K562 (cell line): ENCODE results near the gene IQCE. TPM values are rescaled to one million over a fixed set of nuclear protein-coding genes. Genes with fewer than 3 reads are reported as not detected.

ENCODE experiments used
- ADNP ChIP-seq: fragments of 200-800 bp; sonication (Bioruptor generic); IDR thresholded peaks from 2 replicates; pipeline ENCODE4 v1.6.1; 2016; ENCODE audit warnings: missing genetic modification characterization, missing compliant biosample characterization
- ATF1 ChIP-seq, 2 experiments: fragments of 450-650 bp in 1 of 2; IDR thresholded peaks; 2 replicates each; pipeline ENCODE4 v1.6.1; 2016; ENCODE audit warnings: missing compliant biosample characterization in 1 of 2, missing genetic modification characterization in 1 of 2
- ATF3 ChIP-seq, 2 experiments: fragments of 450-650 bp in 1 of 2; sonication (generic) in 1 of 2; formaldehyde crosslinking in 1 of 2; IDR thresholded peaks in 1 of 2; conservative IDR thresholded peaks in 1 of 2; 2 replicates each; pipeline versions ENCODE4 v1.6.1 to v1.8.1; 2016 to 2023; ENCODE audit warnings: mild to moderate bottlenecking in 2 of 2, moderate library complexity in 2 of 2, inconsistent platforms in 1 of 2, missing genetic modification reagents in 1 of 2
- BMI1 ChIP-seq: fragments of 150-350 bp; IDR thresholded peaks from 2 replicates; pipeline ENCODE4 v1.6.1; 2014; ENCODE audit warnings: low read length
- CAMTA2 ChIP-seq: fragments of 250-450 bp; sonication (Bioruptor Pico); conservative IDR thresholded peaks from 2 replicates; pipeline ENCODE4 v1.5.1; 2022
- CHD1 ChIP-seq: fragments of 200-600 bp; sonication (generic); IDR thresholded peaks from one replicate; pipeline ENCODE4 v1.6.1; 2012; ENCODE audit warnings: mild to moderate bottlenecking, moderate library complexity, low read length, inconsistent platforms
- CREM ChIP-seq: IDR thresholded peaks from 2 replicates; pipeline ENCODE4 v1.6.1; 2014; ENCODE audit warnings: antibody characterized with exemption, low read depth
- CXXC5 ChIP-seq: fragments of 250-450 bp; sonication (Bioruptor Pico); IDR thresholded peaks from 2 replicates; pipeline ENCODE4 v1.8.0; 2022; ENCODE audit warnings: inconsistent platforms, mild to moderate bottlenecking, moderate library complexity
- HDGF ChIP-seq: fragments of 450-650 bp; IDR thresholded peaks from 2 replicates; pipeline ENCODE4 v1.6.1; 2016
- IRF9 ChIP-seq: fragments of 450-650 bp; IDR thresholded peaks from 2 replicates; pipeline ENCODE4 v1.6.1; 2016; ENCODE audit warnings: missing biosample characterization, missing genetic modification characterization
- JUND ChIP-seq, 2 experiments: IDR thresholded peaks; 2 replicates in 1 of 2; 3 replicates in 1 of 2; pipeline ENCODE4 v1.6.1; 2011; ENCODE audit warnings: borderline replicate concordance in 2 of 2, low read depth in 2 of 2, low read length in 2 of 2, improper control_type of control experiment in 1 of 2, missing biosample characterization in 1 of 2, missing genetic modification characterization in 1 of 2, missing genetic modification reagents in 1 of 2
- NCOA4 ChIP-seq: fragments of 450-650 bp; IDR thresholded peaks from 2 replicates; pipeline ENCODE4 v1.6.1; 2018; ENCODE audit warnings: mild to moderate bottlenecking; ENCODE audit not compliant: partially characterized antibody
- NCOA6 ChIP-seq: fragments of 450-650 bp; IDR thresholded peaks from 2 replicates; pipeline ENCODE4 v1.6.1; 2017; ENCODE audit warnings: mild to moderate bottlenecking
- PML ChIP-seq: IDR thresholded peaks from 2 replicates; pipeline ENCODE4 v1.6.1; 2012; ENCODE audit warnings: low read length, inconsistent platforms
- POLR2G ChIP-seq: fragments of 200-400 bp; formaldehyde crosslinking; IDR thresholded peaks from 2 replicates; pipeline ENCODE4 v1.6.1; 2017; ENCODE audit warnings: low read depth, mild to moderate bottlenecking, antibody characterized with exemption, low read length, moderate library complexity
- SIN3A ChIP-seq, 2 experiments: fragments of 150-350 bp in 1 of 2; IDR thresholded peaks; 2 replicates each; pipeline ENCODE4 v1.6.1; 2011 to 2016; ENCODE audit warnings: borderline replicate concordance in 2 of 2, low read depth in 2 of 2, low read length in 2 of 2, mild to moderate bottlenecking in 2 of 2, moderate library complexity in 2 of 2; ENCODE audit not compliant: control insufficient read depth in 1 of 2
- SIN3B ChIP-seq: fragments of 450-650 bp; IDR thresholded peaks from 2 replicates; pipeline ENCODE4 v1.6.1; 2017; ENCODE audit warnings: low read depth, mild to moderate bottlenecking, moderate library complexity
- TRIM24 ChIP-seq, 2 experiments: fragments of 450-650 bp; IDR thresholded peaks; 2 replicates each; pipeline ENCODE4 v1.6.1; 2016
- YY1 ChIP-seq, 3 experiments: IDR thresholded peaks; 2 replicates each; pipeline ENCODE4 v1.6.1; 2011; ENCODE audit warnings: low read length in 2 of 3, mild to moderate bottlenecking in 2 of 3, moderate library complexity in 2 of 3, borderline replicate concordance in 1 of 3, control low read depth in 1 of 3, low read depth in 1 of 3; ENCODE audit not compliant: insufficient read depth in 3 of 3, insufficient replicate concordance in 2 of 3, control insufficient read depth in 1 of 3, insufficient read length in 1 of 3; ENCODE audit errors: extremely low read depth in 1 of 3
- ZBTB33 ChIP-seq: sonication (generic); formaldehyde crosslinking; IDR thresholded peaks from 2 replicates; pipeline ENCODE4 v1.8.1; 2023; ENCODE audit warnings: mild to moderate bottlenecking, missing genetic modification reagents
- ZEB2 ChIP-seq: fragments of 450-650 bp; IDR thresholded peaks from 2 replicates; pipeline ENCODE4 v1.6.1; 2016
- ZFPM2 ChIP-seq: fragments of 250-450 bp; sonication (Bioruptor Pico); IDR thresholded peaks from 2 replicates; pipeline ENCODE4 v1.5.1; 2022; ENCODE audit warnings: mild to moderate bottlenecking
- ZFX ChIP-seq: sonication (generic); formaldehyde crosslinking; IDR thresholded peaks from 2 replicates; pipeline ENCODE4 v1.8.0; 2022; ENCODE audit warnings: mild to moderate bottlenecking, missing genetic modification reagents, moderate library complexity
- polyA plus RNA-seq, 8 experiments: library from polyadenylated mRNA; depleted of rRNA in 4 of 8; stranded (reverse) in 5 of 8; unstranded in 3 of 8; fragments of >200 nt; fragmentation: Nextera tagmentation in 2 of 8; fragmentation: Illumina TruSeq in 1 of 8; extraction: Ambion mirVana in 2 of 8; extraction: Trizol in 1 of 8; gene quantifications; 2 replicates each; pipeline versions ENCODE4 v1.2.1 to v1.2.3, GENCODE V29; 2011 to 2014; ENCODE audit warnings: inconsistent platforms in 1 of 8, missing spikeins in 1 of 8
- total RNA-seq, 7 experiments: library from RNA; depleted of rRNA in 6 of 7; stranded (reverse); fragments of >200 nt in 6 of 7; fragmentation: Illumina TruSeq in 2 of 7; extraction: Trizol in 2 of 7; gene quantifications; 2 replicates each; pipeline versions ENCODE4 v1.2.1 to v1.2.3, GENCODE V29; 2011 to 2021; ENCODE audit warnings: low replicate concordance in 1 of 7

IQCE gene
- total and polyA plus RNA-seq, 9 of the 15 experiments (the other 6 are each of a cell fraction or from before 2014, with no cell fraction given) = 0.18 to 8.5 (median 4.2) TPM

GRCh38 chr7:2646680-2647571 is 88.1 kb downstream of the IQCE start (continued):
- TF ChIP-seq CHD1 (no peak), BMI1 (no peak), POLR2G (peak; percentile 76), ZEB2 (peak; percentile 81), NCOA6 (no peak), ADNP (no peak), YY1 (IDR thresholded peaks at IDR 0.05; ENCODE audit: borderline replicate concordance in 1 of 3, control insufficient read depth in 1 of 3, extremely low read depth in 1 of 3, insufficient read depth in 3 of 3, insufficient read length in 1 of 3, insufficient replicate concordance in 2 of 3, low read depth in 1 of 3, low read length in 2 of 3) (peak in 1 of 3 experiments; percentile 3), ZFX (no peak; the same call in 1 of the 2 replicates), CXXC5 (CRISPR knock-in tag) (0 out of 2 replicates have a peak, but pooled peaks have one; percentile 15), NCOA4 (no peak), JUND (IDR thresholded peaks at IDR 0.05; ENCODE audit: borderline replicate concordance, low read depth, low read length) (0 out of 2 replicates have a peak, but pooled peaks have one; percentile 10), JUND (tag; IDR thresholded peaks at IDR 0.05; ENCODE audit: borderline replicate concordance, low read depth, low read length) (no peak), PML (no peak), CAMTA2 (CRISPR knock-in tag) (no peak), HDGF (no peak), IRF9 (tag) (no peak), ZBTB33 (CRISPR knock-in tag) (no peak), ATF3 (IDR thresholded peaks at IDR 0.05) (peak; percentile 70), ATF3 (CRISPR knock-in tag; conservative IDR thresholded peaks at IDR 0.05) (no peak), SIN3B (no peak), ZFPM2 (CRISPR knock-in tag) (no peak), ATF1 (CRISPR knock-in tag; IDR thresholded peaks at IDR 0.05) (no peak), ATF1 (tag; IDR thresholded peaks at IDR 0.05) (no peak), TRIM24 (IDR thresholded peaks at IDR 0.05) (no peak), CREM (no peak), SIN3A (IDR thresholded peaks at IDR 0.05; ENCODE audit: borderline replicate concordance in 2 of 2, control insufficient read depth in 1 of 2, low read depth in 2 of 2, low read length in 2 of 2) (peak in 1 of 2 experiments; percentile 36; a peak in 1 of 4 replicates)
